ENCODE results near the gene LEFTY1.
"Not testable (repeated sequence)": the region's sequence is repeated elsewhere in the genome, so short reads cannot be mapped to it uniquely, and the experiment has no call there.

Gene LEFTY1

GRCh38 chr1:225888898-225889601, at the start of gene LEFTY1:
Gene LEFTY1 (minus strand): TSS chr1:225889146. CDS start chr1:225889066, 80 bp downstream.
- peak; percentile 30 for DNase-seq

GRCh38 chr1:225937048-225937968, 48.4 kb upstream of the LEFTY1 start:
- DNase-seq = no peak

GRCh38 chr1:225936523-225936922, 47.6 kb upstream of the LEFTY1 start:
- no peak for DNase-seq

- not testable (repeated sequence) for DNase-seq
Measured at GRCh38 chr1:225936086-225936485, 47.1 kb upstream of the LEFTY1 start.

GRCh38 chr1:225934711-225935110, 45.8 kb upstream of the LEFTY1 start:
- no peak for DNase-seq

- DNase-seq = no peak
Measured at GRCh38 chr1:225933072-225933471, 44.1 kb upstream of the LEFTY1 start.

- no peak for DNase-seq
Measured at GRCh38 chr1:225931270-225932136, 42.6 kb upstream of the LEFTY1 start.

- no peak for DNase-seq
Measured at GRCh38 chr1:225930566-225930965, 41.6 kb upstream of the LEFTY1 start.

- not testable (repeated sequence) for DNase-seq
Measured at GRCh38 chr1:225929462-225929861, 40.5 kb upstream of the LEFTY1 start.

- no peak for DNase-seq
Measured at GRCh38 chr1:225928186-225929175, 39.5 kb upstream of the LEFTY1 start.

- DNase-seq = no peak
Measured at GRCh38 chr1:225926551-225927113, 37.7 kb upstream of the LEFTY1 start.

GRCh38 chr1:225923692-225924555, 35.0 kb upstream of the LEFTY1 start, which contains the start of gene PYCR2:
Gene PYCR2 (minus strand): TSS chr1:225924250. CDS start chr1:225924110, 140 bp downstream.
- DNase-seq = peak; percentile 99

- DNase-seq = no peak
Measured at GRCh38 chr1:225923381-225923691, 34.4 kb upstream of the LEFTY1 start.

- DNase-seq = no peak
Measured at GRCh38 chr1:225921734-225922709, 33.1 kb upstream of the LEFTY1 start.

GRCh38 chr1:225919906-225920305, 31.0 kb upstream of the LEFTY1 start:
- DNase-seq = no peak

GRCh38 chr1:225918280-225918679, 29.3 kb upstream of the LEFTY1 start:
- DNase-seq = no peak

- DNase-seq = no peak
Measured at GRCh38 chr1:225917536-225917935, 28.6 kb upstream of the LEFTY1 start.

GRCh38 chr1:225917101-225917500, 28.2 kb upstream of the LEFTY1 start:
- DNase-seq = no peak

GRCh38 chr1:225915538-225915991, 26.6 kb upstream of the LEFTY1 start:
- DNase-seq = no peak

All from retina (tissue), 1 donor.